HG03066 (cell line): ENCODE measurements around the gene TNPO3.
"Not testable (repeated sequence)": the region's sequence is repeated elsewhere in the genome, so short reads cannot be mapped to it uniquely, and the experiment has no call there.

Source experiments
- ATAC-seq: cut with Tn5 transposase; IDR thresholded peaks from one replicate; pipeline ENCODE4 v1.9.1; 2021; ENCODE audit warnings: low read depth; ENCODE audit not compliant: unreplicated experiment

Gene TNPO3

GRCh38 chr7:128968624-128969023, 86.3 kb downstream of the TNPO3 start:
- ATAC-seq = no peak

GRCh38 chr7:128963327-128963757, 91.6 kb downstream of the TNPO3 start:
- ATAC-seq = no peak

GRCh38 chr7:128962899-128963298, 92.0 kb downstream of the TNPO3 start:
- ATAC-seq = no peak

- ATAC-seq = no peak
These were observed 93.8 kb downstream of the TNPO3 start for GRCh38 chr7:128961030-128961659.

- no peak for ATAC-seq
These were observed 95.6 kb downstream of the TNPO3 start for GRCh38 chr7:128959296-128959695.

GRCh38 chr7:128955981-128956380, 98.9 kb downstream of the TNPO3 start:
- ATAC-seq = no peak

GRCh38 chr7:128954830-128955802, 99.8 kb downstream of the TNPO3 start:
- peak; percentile 61 for ATAC-seq

GRCh38 chr7:128954150-128954549, 100.8 kb downstream of the TNPO3 start:
- ATAC-seq = no peak

GRCh38 chr7:128951296-128951695, 103.6 kb downstream of the TNPO3 start:
- no peak for ATAC-seq

- ATAC-seq = no peak
These were observed 105.7 kb downstream of the TNPO3 start for GRCh38 chr7:128948976-128949760.

- no peak for ATAC-seq
These were observed 106.5 kb downstream of the TNPO3 start for GRCh38 chr7:128948312-128948973.

- no peak for ATAC-seq
These were observed 107.1 kb downstream of the TNPO3 start for GRCh38 chr7:128947854-128948253.

GRCh38 chr7:128946936-128947830, 107.7 kb downstream of the TNPO3 start:
- no peak for ATAC-seq

- no peak for ATAC-seq
These were observed 109.1 kb downstream of the TNPO3 start for GRCh38 chr7:128945668-128946366.

GRCh38 chr7:128944487-128945236, 110.2 kb downstream of the TNPO3 start:
- ATAC-seq = no peak

GRCh38 chr7:128943251-128943650, 111.7 kb downstream of the TNPO3 start:
- ATAC-seq = not testable (repeated sequence)

GRCh38 chr7:128941946-128942526, 112.9 kb downstream of the TNPO3 start:
- no peak for ATAC-seq
